Ovary (tissue), 9 donors: Measurements from ENCODE around the gene CDH16. TPM values are rescaled to one million over a fixed set of nuclear protein-coding genes. Genes with fewer than 3 reads are reported as not detected.

Experiments used
- DNase-seq, 5 donors: peaks; one replicate each; pipeline ENCODE4 v3.0.0-alpha.2; 2019 to 2020
- H3K27ac ChIP-seq, 2 donors: fragments of 200-600 bp; one replicate each; pipeline versions ENCODE4 v1.5.1 to v1.8.0; 2019 to 2022
- H3K27me3 ChIP-seq: fragments of 200-600 bp; one replicate; pipeline ENCODE4 v1.8.0; 2022
- H3K36me3 ChIP-seq: fragments of 200-600 bp; sonication (generic); one replicate; pipeline ENCODE4 v1.5.1; 2019
- H3K4me1 ChIP-seq: one replicate; pipeline ENCODE4 v1.8.1; 2013; ENCODE audit warnings: mild to moderate bottlenecking, moderate library complexity; ENCODE audit not compliant: insufficient read depth
- H3K4me3 ChIP-seq: fragments of 200-600 bp; sonication (generic); one replicate; pipeline ENCODE4 v1.5.1; 2017
- H3K9me3 ChIP-seq, 2 donors: fragments of 200-600 bp in 1 of 2; sonication (generic) in 1 of 2; one replicate each; pipeline versions ENCODE4 v1.5.1 to v1.8.1; 2013 to 2019; ENCODE audit warnings: mild to moderate bottlenecking in 1 of 2, moderate library complexity in 1 of 2
- EP300 ChIP-seq: sonication (generic); formaldehyde crosslinking; IDR thresholded peaks from one replicate; pipeline ENCODE4 v1.6.1; 2017; ENCODE audit warnings: antibody characterized with exemption
- POLR2A ChIP-seq: fragments of 450-650 bp; IDR thresholded peaks from one replicate; pipeline ENCODE4 v1.6.1; 2017; ENCODE audit warnings: antibody characterized with exemption, mild to moderate bottlenecking, moderate library complexity
- WGBS, 3 donors: extraction: QIAGEN DNeasy Blood & Tissue Kit in 1 of 3; methylation state at CpG; one replicate each; pipeline versions ENCODE4 v1.1.5 to v1.1.7; 2013 to 2017; 5-methylcytosine and 5-hydroxymethylcytosine counted together
- intact Hi-C, 4 donors: fragments of 100-400 bp; cut with DNase I; formaldehyde crosslinking; loops; one replicate each; pipeline versions ENCODE4 v1.11.0 to v1.15.1; 2022 to 2023
- polyA plus RNA-seq, 2 donors: library from polyadenylated mRNA; stranded (reverse); fragments of 200-250 nt in 1 of 2; fragments of 350-450 nt in 1 of 2; fragmentation: Illumina TruSeq in 1 of 2; extraction: RNeasy Lipid Tissue Mini Kit (QIAGEN cat#74804) in 1 of 2; gene quantifications; one replicate each; pipeline ENCODE4 v1.2.3, GENCODE V29; 2013 to 2014
- total RNA-seq, 7 donors: library from RNA; depleted of rRNA in 2 of 7; stranded (reverse); fragments of >200 nt in 2 of 7; fragmentation: NEBNext Ultra II Directional in 3 of 7; extraction: Animal tissue kit (Norgen Biotek cat#: 25700) in 3 of 7; gene quantifications; one replicate each; pipeline versions ENCODE4 v1.1.0 to v1.2.4, GENCODE V29; 2016 to 2023
- TF ChIP-seq, protein P1 (sequence below), 3 donors: fragments of 450-650 bp in 2 of 3; fragments of 200-600 bp in 1 of 3; IDR thresholded peaks; one replicate each; pipeline versions ENCODE4 v1.5.1 to v1.8.0; 2016 to 2022; ENCODE audit warnings: antibody characterized with exemption in 3 of 3, mild to moderate bottlenecking in 1 of 3
- donor health status: DM: no; HTN: no; CAD: no; lungs with moderate emphysema.
- donor health status: DM: no; HTN: no; CAD: no.
- donor health status: Bipolar disorder and iron deficiency.
- donor health status: DM: yes; HTN: yes; CAD: no.
- donor health status: DM: no; HTN: no; CAD: no.
- donor health status: DM: yes; HTN: yes; CAD: no.

The CDH16 gene
- total and polyA plus RNA-seq, 9 donors: 0.12 to 19.2 (median 0.57) TPM; not detected in 4

DNA sequence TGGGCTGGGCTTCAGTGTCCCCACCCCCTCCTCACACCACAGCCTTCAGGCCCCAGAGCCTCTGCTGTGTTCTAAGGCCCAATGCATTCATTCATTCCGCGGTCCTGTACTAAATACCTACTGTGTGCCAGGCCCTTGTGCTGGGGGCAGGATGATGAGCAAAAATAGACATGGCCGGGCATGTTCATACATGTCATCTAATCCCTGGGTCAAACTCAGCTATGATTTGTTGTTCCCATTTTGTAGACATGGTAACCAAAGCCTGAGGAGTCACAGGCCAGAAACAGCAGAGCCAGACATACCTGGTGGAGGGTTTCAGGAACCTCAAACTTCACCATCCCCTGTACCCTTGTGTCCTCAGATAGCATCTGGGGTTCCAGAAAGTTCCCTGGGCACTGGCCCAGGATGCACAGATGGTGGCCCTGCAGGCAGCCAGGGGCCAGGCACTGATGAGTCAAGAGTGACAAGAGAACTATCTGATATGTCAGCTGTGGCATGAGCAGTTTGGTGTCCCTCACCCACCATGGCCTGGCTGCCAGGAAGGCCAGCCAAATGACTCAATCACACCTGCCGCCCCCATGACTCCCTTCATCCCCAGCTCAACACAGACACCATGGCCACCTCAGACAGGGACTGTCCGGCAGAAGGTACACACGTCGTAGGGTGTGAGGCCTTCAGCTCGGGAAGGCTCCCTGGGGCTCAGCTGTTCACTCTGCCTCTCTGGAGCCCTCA is 9.4 kb upstream of the CDH16 start:
- Histone ChIP-seq H3K27me3 (no peaks in the 10 kb centered on the region), H3K9me3 (no peaks in the 10 kb centered on the region), H3K4me3 (no peak overlapping the region), H3K27ac (no peak overlapping the region), H3K36me3 (no peaks in the 10 kb centered on the region), H3K4me1 (peaks cover 7% of the 10 kb centered on the region)
- no peak for TF ChIP-seq EP300
- no peak for TF ChIP-seq POLR2A
- TF ChIP-seq, protein P1, sequence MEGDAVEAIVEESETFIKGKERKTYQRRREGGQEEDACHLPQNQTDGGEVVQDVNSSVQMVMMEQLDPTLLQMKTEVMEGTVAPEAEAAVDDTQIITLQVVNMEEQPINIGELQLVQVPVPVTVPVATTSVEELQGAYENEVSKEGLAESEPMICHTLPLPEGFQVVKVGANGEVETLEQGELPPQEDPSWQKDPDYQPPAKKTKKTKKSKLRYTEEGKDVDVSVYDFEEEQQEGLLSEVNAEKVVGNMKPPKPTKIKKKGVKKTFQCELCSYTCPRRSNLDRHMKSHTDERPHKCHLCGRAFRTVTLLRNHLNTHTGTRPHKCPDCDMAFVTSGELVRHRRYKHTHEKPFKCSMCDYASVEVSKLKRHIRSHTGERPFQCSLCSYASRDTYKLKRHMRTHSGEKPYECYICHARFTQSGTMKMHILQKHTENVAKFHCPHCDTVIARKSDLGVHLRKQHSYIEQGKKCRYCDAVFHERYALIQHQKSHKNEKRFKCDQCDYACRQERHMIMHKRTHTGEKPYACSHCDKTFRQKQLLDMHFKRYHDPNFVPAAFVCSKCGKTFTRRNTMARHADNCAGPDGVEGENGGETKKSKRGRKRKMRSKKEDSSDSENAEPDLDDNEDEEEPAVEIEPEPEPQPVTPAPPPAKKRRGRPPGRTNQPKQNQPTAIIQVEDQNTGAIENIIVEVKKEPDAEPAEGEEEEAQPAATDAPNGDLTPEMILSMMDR (IDR thresholded peaks at IDR 0.05): no peak
- DNase-seq: no peak
- intact Hi-C loops: loop anchor here in 1 of 4 donors (2.0 kb wide), 1 partner anchor 33 kb away; no protein-coding TSS in a partner anchor
- 93 to 98% (median 96%) methylated on average over 7 to 8 of the region's 8 CpGs for WGBS, 3 donors

- Histone ChIP-seq H3K27me3 (no peaks in the 10 kb centered on the region), H3K4me1 (peaks cover 10% of the 10 kb centered on the region)
Measured at GRCh38 chr16:66926961-66927436, 8.3 kb upstream of the CDH16 start.

DNA sequence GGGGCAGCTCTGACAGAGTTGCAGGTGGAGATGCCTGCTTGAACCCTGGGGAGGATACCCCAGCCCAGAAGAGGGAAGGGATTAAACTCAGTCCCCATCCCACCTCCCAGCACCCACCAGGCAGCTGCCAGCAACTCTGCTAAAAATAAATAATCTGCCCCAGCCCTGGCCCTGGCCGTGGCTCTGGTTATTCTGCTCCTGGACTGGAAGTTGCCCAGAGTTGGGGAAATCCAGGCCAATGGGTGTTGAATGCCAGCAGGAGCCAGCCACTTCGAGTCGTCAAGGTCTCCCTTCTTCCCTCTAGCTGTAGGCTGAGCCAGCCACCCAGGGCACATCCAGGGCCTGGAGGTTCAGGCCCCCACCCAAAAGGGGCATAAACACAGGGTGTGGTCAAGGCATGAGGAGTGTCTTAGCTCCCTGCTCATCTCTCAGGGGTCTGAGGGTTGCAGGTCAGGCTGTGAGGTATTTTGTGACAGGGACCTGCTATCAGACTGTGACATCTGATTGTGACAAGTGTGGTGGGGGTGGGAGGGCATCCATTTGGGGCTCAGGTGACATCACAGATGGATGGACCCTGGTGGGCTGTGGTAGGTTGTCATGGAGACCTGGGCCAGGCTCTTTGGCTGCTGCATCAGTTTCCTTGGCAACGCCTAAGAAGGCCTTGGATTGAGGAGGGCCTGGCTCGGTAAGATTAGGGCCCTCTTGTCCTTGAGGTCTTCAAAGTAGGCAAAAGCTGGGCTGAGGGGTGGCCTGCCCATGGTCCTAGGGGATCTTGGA is 7.7 kb upstream of the CDH16 start:
- WGBS, 3 donors: 33 to 49% (median 41%) methylated on average over 5 of the region's 5 CpGs
- H3K9me3 ChIP-seq: no peaks in the 10 kb centered on the region
- no peaks in the 10 kb centered on the region for H3K36me3 ChIP-seq
- H3K4me1 ChIP-seq: peaks cover 10% of the 10 kb centered on the region
- intact Hi-C loops: no loop called here
- no peak overlapping the region for H3K4me3 ChIP-seq
- TF ChIP-seq POLR2A (no peak), EP300 (no peak)
- TF ChIP-seq, protein P1 (IDR thresholded peaks at IDR 0.05): no peak
- peak in 1 of 5 donors; percentile 39 for DNase-seq
- no peaks in the 10 kb centered on the region for H3K27me3 ChIP-seq
- H3K27ac ChIP-seq: peak overlapping the region; percentile 63 to 73

More at GRCh38 chr16:66926961-66927436, 8.3 kb upstream of the CDH16 start:
- TF ChIP-seq POLR2A (no peak), EP300 (no peak)
- TF ChIP-seq, protein P1 (IDR thresholded peaks at IDR 0.05): no peak
- no peak for DNase-seq
- Histone ChIP-seq H3K9me3 (no peaks in the 10 kb centered on the region), H3K27ac (peak overlapping the region in 1 of 2 donors; percentile 73), H3K36me3 (no peaks in the 10 kb centered on the region), H3K4me3 (no peak overlapping the region)
- intact Hi-C loops: no loop called here
- 63 to 75% (median 67%) methylated on average over 3 of the region's 3 CpGs for WGBS, 3 donors

DNA sequence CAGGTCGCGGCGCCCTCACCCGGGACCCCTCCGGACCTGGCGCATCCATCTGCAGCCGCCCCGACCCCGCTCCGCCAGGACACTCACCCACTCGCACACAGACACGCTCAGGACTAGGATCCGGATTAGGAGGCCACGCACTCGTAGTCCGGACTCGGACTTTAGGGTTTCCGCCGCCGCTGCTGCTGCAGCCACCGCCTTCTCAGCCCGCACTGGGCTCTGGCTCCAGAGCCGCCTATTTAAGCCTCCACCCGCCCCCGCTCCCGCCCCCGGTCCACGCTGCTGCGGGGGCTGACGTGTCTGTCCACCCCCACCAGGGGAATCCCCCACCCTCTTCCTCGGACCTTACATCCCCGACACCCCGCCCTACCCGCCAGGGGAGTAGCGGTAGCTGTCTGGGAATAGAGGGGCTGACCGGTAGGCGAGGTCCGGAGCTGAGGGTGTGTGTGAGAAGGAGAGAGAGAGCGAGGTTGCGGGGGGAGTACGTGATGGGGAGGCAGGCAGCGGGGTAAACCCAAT is 6.7 kb upstream of the CDH16 start, which contains the start of gene RRAD:
RRAD (minus strand) TSS at position 214 of the 519 bp plus-strand sequence. CDS start 356 bp downstream, outside the sequence.
- TF ChIP-seq, protein P1 (IDR thresholded peaks at IDR 0.05): peak in 1 of 3 donors; percentile 21
- peak; percentile 45 for TF ChIP-seq POLR2A
- TF ChIP-seq EP300: no peak
- WGBS, 3 donors: 1 to 2% (median 1%) methylated on average over 36 to 42 of the region's 42 CpGs
- intact Hi-C loops: loop anchor here in 1 of 4 donors (2.0 kb wide), 1 partner anchor 23 kb away; no protein-coding TSS in a partner anchor
- no peaks in the 10 kb centered on the region for H3K36me3 ChIP-seq
- peak within 1 kb of the TSS; percentile 52 for H3K4me3 ChIP-seq
- H3K27ac ChIP-seq: peak within 1 kb of the TSS; percentile 63 to 73
- H3K27me3 ChIP-seq: no peaks in the 10 kb centered on the region
- no peaks in the 10 kb centered on the region for H3K9me3 ChIP-seq
- peaks cover 10% of the 10 kb centered on the region for H3K4me1 ChIP-seq
- DNase-seq: peak; percentile 76 to 84 (median 81)
